ENCODE data around the gene BRD3. TPM values are rescaled to one million over a fixed set of nuclear protein-coding genes. Genes with fewer than 3 reads are reported as not detected.
"Not testable (repeated sequence)": the region's sequence is repeated elsewhere in the genome, so short reads cannot be mapped to it uniquely, and the experiment has no call there.

The BRD3 gene
- total RNA-seq, 1 experiment from 2014 or later, result 2.9 TPM

DNA sequence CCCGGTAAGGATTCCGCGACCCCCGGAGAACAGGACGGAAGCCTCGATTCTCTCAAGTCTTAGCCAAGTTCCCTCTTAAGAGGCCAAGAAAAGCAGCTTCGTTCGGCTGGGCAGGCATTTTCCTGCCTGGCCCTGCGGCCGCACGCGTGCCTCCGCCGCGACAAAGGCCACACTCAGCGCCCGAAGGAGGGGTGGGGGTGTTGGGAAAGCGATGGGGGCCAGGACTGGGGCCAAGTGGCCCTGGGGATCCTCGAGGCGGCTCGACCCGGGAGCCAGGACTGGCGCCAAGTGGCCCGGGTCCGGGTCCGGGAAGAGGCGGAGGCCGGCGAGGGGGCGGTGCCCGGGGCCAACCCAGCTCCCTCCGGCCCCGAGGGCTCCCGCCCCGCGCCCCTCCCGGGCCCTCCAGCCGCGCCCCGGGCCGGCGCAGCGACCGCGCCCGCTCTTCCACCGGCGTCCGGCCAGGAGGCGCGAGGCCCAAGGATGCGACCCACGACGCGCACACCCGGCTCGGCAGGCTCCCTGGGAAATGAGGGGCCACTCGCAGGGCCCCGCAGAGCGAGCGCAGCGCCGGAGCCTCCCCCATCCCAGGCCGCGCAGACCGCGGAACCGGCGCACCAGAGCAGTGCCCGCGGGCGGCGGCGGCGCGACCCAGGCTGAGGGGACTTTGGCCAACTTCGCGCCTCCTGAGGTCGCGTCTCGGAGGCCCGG is 76.5 kb downstream of the BRD3 start:
- in situ Hi-C loops (cut with HindIII; ENCODE audit: low pct_unique_long_range_greater_than_20kb, low sequenced_read_pairs), result no loop called here
- peak; percentile 39 for DNase-seq (ENCODE audit: low read depth)

DNA sequence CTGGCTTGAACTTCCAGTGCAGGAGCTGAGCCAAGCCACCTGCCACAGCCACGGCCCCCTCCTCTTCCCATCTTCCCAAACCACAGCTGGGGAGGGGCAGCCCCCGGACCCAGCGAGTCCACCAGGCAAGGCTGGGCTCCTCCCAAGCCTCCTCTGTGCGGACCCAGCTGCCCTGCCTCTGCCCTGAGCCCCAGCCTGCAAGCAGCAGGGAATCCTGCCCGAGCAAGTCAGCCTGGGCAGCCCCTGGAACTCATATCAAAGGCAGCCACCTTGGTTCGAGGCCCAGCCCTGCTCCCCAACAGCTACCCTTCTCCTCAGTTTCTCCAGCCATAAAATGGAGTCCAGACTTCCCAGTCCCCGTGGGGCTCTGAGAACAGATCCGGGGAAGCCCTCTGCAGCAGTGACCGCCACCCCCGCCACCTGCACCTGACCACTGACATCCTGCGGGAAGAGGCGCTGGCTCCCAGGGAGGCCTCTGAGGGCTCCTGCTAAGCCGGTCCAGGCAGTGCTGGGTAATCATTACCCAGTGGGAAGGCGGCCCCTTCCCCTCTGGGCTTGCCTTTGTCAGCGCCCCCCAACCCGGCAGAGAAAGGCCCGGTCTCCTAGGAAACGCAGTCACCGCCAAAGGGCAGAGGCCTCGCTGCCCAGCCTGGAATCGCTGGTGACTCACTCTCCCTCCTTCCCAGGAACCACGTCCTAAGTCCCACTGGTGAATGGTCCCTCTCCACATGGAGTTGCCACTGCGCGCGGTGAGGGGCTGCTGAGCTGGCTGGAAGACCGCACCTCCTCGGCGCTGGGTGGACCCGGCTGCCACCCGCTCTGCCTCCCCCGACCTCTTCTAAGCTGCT is 77.2 kb downstream of the BRD3 start:
- in situ Hi-C loops (cut with HindIII; ENCODE audit: low pct_unique_long_range_greater_than_20kb, low sequenced_read_pairs), result no loop called here
- DNase-seq (ENCODE audit: low read depth), result peak; percentile 90

DNA sequence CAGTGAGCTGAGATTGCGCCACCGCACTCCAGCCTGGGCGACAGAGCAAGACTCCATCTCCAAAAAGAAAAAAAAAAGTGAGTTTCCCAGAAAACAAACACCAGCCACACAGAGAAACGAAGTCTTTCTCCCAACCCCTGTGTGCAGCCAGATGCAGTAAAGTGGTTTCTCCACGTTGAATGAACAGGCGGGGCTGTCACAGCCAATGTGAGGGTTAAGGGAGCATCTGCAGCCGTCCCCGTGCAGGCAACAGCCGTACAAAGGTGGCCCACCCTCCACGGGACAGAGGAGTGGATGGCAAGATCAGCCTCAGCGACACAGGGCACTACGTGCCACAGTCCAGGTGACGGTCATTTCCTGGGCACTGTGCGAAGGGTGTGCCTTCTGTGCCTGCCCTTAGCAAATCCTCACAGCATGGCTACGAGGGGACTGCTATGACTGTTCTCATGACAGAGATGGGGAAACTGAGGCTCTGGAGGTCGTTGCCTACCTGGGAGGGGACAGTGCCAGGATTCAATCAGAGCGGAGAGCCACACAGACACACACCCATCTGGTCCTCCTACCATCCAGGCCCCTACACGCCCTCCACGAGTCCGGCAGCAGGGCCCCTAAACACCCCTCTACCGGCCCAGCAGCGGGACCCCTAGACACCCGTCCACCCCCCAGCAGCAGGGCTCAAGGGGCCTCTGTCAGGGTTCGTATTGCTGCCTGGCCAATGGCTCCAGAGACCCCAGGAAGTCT is 78.0 kb downstream of the BRD3 start:
- no peak for DNase-seq (ENCODE audit: low read depth)
- in situ Hi-C loops (cut with HindIII; ENCODE audit: low pct_unique_long_range_greater_than_20kb, low sequenced_read_pairs), result no loop called here

DNA sequence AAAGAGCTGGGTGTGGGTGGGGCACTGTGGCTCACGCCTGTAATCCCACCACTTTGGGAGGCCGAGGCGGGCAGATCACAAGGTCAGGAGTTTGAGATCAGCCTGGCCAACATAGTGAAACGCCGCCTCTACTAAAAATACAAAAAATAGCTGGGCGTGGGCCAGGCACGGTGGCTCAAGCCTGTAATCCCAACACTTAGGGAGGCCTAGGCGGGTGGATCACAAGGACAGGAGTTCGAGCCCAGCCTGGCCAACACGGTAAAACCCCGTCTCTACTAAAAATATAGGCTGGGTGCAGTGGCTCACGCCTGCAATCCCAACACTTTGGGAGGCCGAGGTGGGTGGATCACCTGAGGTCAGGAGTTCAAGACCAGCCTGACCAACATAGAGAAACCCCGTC is 79.1 kb downstream of the BRD3 start:
- in situ Hi-C loops (cut with HindIII; ENCODE audit: low pct_unique_long_range_greater_than_20kb, low sequenced_read_pairs); DNase-seq (ENCODE audit: low read depth): not testable (repeated sequence)

DNA sequence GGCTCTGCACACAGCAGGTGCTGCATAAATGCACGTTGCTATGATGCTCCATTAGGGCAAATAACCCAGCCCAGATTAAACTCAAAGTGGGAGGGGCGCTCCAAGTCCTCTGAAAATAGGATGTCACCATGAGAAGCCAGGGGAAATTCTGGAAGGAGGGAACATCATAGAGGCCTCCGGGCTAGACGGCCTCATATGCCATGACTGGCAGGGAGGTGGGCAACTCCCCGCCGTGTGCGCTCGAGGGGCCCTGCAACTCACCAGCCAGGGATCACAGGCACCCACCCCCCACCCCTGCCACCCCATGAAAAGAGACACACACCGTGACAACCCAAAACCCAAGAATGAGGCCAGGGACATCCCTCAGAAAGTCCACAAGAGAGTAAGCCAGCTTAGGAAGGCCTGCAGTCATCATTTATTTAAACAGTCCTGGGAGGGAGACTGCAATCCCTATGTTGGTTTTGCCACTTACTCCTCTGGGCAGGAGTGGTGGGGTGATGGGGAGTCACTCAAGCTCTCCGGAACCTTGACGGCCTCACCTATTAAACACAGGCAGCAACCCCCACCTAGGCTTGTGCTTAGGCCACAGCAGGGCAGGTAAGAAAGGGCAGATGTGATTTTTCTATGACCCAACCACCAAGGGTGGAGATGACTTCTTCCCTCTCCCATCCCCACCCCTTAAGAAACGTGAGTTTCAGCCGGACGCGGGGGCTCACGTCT is 79.7 kb downstream of the BRD3 start:
- DNase-seq (ENCODE audit: low read depth), result no peak
- in situ Hi-C loops (cut with HindIII; ENCODE audit: low pct_unique_long_range_greater_than_20kb, low sequenced_read_pairs), result no loop called here

DNA sequence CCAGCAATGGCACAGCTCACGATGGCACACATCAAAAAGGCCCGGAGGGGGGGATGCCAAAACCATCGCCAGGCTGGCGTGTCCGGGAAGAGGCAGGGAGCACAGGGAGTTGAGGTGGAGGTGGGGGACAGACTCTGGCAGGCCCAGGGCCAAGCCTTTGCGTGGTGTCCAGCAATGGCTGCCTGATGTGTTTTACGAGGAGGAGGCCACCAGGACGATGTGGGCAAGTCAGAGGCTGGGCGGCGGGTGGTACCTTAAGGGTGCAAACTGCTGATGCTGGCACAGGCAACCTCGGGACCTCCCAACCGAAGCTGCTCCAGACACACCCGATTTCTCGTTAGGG is 80.4 kb downstream of the BRD3 start:
- in situ Hi-C loops (cut with HindIII; ENCODE audit: low pct_unique_long_range_greater_than_20kb, low sequenced_read_pairs), result no loop called here
- no peak for DNase-seq (ENCODE audit: low read depth)

DNA sequence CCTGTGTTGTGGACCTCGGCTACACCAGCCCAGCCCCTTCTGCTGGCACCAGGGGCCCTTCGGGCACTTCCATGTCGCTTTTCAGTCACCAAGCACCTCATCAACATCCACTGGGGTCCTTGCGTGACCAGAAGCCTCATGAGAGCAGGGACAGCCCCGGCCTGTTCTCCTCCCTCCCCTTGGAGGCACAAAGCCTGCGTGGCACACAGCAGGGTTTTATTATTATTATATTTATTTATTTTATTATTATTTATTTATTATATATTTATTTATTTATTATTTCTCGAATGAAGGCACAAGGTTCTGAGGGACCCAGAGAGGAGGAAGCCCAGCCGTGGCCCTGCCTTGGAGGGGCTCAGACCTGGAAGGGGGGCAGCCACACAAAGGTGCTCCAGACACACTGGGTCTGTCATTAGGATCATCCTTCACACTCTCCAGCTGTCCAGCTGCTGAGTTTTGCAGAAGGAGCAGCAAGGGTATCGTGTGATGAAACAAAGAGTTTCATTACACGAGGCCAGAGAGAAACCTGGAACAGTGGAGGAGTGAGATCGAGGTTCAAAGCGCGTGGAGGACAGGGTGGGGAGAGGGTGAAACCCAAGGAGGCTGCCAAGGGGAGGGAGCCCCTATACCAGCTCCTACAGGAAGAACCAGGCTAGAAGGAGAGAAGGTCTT is 80.9 kb downstream of the BRD3 start:
- DNase-seq (ENCODE audit: low read depth), result no peak
- in situ Hi-C loops (cut with HindIII; ENCODE audit: low pct_unique_long_range_greater_than_20kb, low sequenced_read_pairs), result no loop called here

DNA sequence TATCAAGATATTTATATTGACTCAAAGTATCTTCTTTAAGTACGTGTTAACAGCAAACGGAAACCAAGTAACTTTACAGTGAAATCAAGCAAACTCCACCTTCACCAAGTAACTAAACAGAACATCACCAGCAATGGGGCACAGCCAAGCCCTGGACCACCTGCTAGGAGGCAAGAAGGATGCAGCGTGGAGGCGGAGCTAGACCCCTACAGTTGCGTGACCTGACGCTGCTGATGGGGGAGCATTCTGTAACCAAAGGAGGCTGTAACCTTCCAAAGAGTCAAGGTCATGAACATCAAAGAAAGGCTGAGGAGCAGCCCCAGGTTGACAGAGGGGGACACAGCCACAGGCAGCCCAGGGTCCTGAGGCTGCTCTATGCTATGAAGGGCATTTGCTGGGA is 81.8 kb downstream of the BRD3 start:
- DNase-seq (ENCODE audit: low read depth), result no peak
- in situ Hi-C loops (cut with HindIII; ENCODE audit: low pct_unique_long_range_greater_than_20kb, low sequenced_read_pairs), result no loop called here

DNA sequence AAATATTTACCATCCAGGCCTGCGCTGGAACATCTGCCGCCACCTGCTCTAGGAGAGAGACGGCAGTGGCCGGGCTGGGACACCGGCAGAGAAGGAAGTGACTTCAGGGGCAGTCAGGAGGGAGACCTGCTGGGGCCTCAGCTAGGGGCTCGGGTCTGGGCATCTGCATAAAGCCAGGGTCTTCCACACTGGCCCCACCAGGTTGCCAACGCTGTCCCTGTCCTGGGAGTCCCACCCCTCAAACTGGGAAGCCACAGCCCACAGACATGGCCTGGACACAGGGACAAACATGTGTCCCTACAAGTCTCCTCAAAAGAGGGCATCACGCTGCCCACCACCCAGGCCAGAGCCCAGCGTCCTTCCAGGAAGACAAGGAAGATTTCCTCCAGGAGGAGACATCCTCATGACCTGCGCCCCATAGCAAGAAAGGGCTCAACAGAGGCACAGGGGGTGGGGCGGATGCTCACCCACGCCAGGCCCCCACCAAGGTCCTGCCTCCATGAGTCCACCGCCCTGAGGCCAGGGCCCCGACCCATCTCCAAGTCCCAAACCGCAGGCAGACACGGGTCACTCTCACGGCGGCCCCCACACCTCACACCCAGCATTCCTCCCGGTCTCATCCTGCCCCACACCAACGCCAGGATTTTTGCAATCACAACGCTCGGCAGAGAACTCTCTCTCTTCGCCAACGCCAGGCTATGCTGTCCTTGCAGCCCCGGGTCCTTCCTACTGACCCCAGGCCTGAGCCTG is 84.7 kb downstream of the BRD3 start:
- no peak for DNase-seq (ENCODE audit: low read depth)
- in situ Hi-C loops (cut with HindIII; ENCODE audit: low pct_unique_long_range_greater_than_20kb, low sequenced_read_pairs), result no loop called here

DNA sequence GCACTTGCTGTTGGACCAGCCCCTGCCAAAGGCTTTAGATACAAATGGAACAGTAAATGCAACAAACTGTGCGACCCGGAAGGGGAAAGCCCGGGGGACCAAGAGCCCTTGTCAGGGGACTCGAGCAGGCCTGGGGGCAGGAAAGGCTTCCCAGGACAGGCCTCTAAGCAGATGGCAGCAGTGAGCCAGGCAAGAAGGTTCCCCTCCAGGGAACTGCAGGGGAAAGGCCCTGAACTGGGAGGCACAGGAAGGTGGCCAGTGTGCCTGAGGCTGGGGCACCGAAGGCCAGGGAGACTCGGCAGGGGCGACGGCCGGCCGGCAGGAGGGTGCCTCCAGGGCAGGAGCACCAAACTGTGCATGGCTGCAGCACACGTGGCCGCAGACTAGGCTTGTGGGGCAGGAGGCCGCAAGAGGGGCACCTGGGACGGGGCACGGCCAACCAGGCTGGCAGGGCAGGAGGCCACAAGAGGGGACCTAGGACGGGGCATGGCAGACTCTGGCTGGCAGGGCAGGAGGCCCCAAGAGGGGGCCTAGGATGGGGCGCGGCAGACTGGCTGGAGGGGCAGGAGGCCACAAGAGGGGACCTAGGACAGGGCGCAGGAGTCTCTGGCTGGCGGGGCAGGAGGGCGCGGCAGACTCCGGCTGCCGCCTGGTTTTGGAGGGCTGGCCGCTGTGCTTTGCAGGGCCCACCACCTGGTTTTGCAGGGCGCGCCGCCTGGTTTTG is 85.7 kb downstream of the BRD3 start:
- in situ Hi-C loops (cut with HindIII; ENCODE audit: low pct_unique_long_range_greater_than_20kb, low sequenced_read_pairs), result no loop called here

DNA sequence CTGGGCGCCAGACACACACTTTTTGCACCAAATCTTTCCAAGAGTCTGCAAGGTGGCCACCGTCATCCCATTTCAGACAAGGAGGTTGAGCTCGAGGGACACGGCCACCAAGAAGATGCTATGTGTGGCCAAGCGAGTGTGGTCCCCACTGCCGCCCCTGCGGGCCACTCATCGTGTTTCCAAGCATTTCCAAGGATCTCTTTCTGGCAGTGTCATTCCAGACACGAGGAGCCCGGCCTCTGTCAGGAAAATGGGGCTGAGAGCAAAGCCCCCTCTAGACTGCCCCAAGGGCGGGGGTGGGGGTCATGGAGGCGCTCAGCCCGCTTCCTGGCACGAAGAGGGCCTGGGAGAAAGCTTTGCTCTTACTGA is 86.3 kb downstream of the BRD3 start:
- in situ Hi-C loops (cut with HindIII; ENCODE audit: low pct_unique_long_range_greater_than_20kb, low sequenced_read_pairs), result no loop called here
- DNase-seq (ENCODE audit: low read depth), result no peak

More for the DNA sequence above, 85.7 kb downstream of the BRD3 start:
- no peak for DNase-seq (ENCODE audit: low read depth)

DNA sequence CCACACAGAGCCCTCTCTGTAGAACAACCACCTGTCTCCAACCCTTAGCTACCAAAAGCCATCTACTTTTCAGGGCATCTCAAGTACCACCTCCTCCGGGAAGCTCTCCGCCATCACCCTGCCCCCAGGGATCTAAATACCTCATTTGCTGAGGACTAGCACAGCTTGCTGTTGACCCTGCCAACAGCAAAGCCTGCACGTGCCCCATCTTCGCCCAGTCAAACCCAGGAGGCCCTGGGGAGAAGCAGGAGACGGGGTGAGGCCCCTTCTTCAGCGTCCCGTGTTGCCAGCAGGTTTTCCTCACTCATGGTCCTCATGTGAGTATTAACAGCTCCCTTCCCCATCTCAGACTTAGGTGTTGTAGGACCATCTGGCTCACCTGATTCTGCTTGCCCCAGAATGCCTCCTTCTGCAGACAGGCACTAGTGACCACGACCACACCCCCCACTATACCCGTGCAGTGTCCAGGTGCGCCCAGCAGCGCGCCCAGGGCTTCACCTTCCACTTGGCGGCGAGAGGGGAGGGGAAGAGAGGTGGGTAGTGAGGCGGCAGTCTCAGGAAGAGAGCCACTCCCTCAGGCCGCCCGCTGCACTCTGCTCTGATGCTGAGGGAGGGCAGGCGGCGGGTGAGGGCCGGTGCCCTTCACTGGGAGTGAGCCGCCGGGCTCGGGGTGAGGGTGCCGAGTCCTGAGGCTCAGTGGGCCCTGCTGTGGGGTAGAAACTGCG is 86.8 kb downstream of the BRD3 start:
- in situ Hi-C loops (cut with HindIII; ENCODE audit: low pct_unique_long_range_greater_than_20kb, low sequenced_read_pairs), result no loop called here

More for the DNA sequence above, 86.8 kb downstream of the BRD3 start:
- no peak for DNase-seq (ENCODE audit: low read depth)

Other genes with a start within 250 kb of the BRD3 start
- 24.3 and 25.1 TPM in 2 replicates for gene VAV2, start 75.7 kb downstream of the BRD3 start, total RNA-seq (2014; rRNA removed; shearing (Covaris generic); ENCODE audit: low replicate concordance)
- 27.1 and 30.5 TPM in 2 replicates for gene BRD3OS, start 42.5 kb downstream of the BRD3 start, total RNA-seq (2014; rRNA removed; shearing (Covaris generic); ENCODE audit: low replicate concordance)
- gene WDR5, start 68.1 kb upstream of the BRD3 start, total RNA-seq (2014; rRNA removed; shearing (Covaris generic); ENCODE audit: low replicate concordance), result 18.3 and 24.9 TPM in 2 replicates
- not detected in 2 replicates for gene RNU6ATAC, start 96.5 kb upstream of the BRD3 start, total RNA-seq (2014; rRNA removed; shearing (Covaris generic); ENCODE audit: low replicate concordance)

Data from Caki2 (cell line).